Measurements from ENCODE around the gene IP6K3. TPM values are rescaled to one million over a fixed set of nuclear protein-coding genes. Genes with fewer than 3 reads are reported as not detected.

The IP6K3 gene
- polyA plus RNA-seq, 1 experiment, result 0.75 TPM

GRCh38 chr6:33708516-33709204 is 38.0 kb downstream of the IP6K3 start:
- no peak for DNase-seq (ENCODE audit: low read depth)
- POLR2A ChIA-PET, result no interaction called here
- Histone ChIP-seq H3K36me3 (ENCODE audit: control insufficient read depth, insufficient read depth, low read length) (peaks cover 6% of the 10 kb centered on the region), H3K4me3 (ENCODE audit: low read depth, low read length) (no peak overlapping the region), H3K27me3 (ENCODE audit: control insufficient read depth, insufficient read depth, low read length) (no peaks in the 10 kb centered on the region)
- CTCF ChIA-PET, result interaction anchor here (1.7 to 12.9 kb wide), 4 partner anchors 7 to 446 kb away, joined by 6 to 335 read pairs (median 26); partner anchors contain the start of gene BAK1
- no peak for TF ChIP-seq CTCF (IDR thresholded peaks at IDR 0.05; ENCODE audit: insufficient read depth, low read depth, low read length)

GRCh38 chr6:33707771-33708170 is 38.9 kb downstream of the IP6K3 start:
- DNase-seq (ENCODE audit: low read depth), result no peak
- ChIA-PET POLR2A (no interaction called here), CTCF (interaction anchor here (1.7 to 12.9 kb wide), 3 partner anchors 126 to 447 kb away, joined by 6 to 335 read pairs (median 16); partner anchors contain the start of gene BAK1)
- Histone ChIP-seq H3K36me3 (ENCODE audit: control insufficient read depth, insufficient read depth, low read length) (peaks cover 6% of the 10 kb centered on the region), H3K4me3 (ENCODE audit: low read depth, low read length) (no peak overlapping the region), H3K27me3 (ENCODE audit: control insufficient read depth, insufficient read depth, low read length) (no peaks in the 10 kb centered on the region)
- TF ChIP-seq CTCF (IDR thresholded peaks at IDR 0.05; ENCODE audit: insufficient read depth, low read depth, low read length), result no peak

GRCh38 chr6:33705955-33706725 is 40.6 kb downstream of the IP6K3 start:
- Histone ChIP-seq H3K36me3 (ENCODE audit: control insufficient read depth, insufficient read depth, low read length) (peaks cover 6% of the 10 kb centered on the region), H3K27me3 (ENCODE audit: control insufficient read depth, insufficient read depth, low read length) (no peaks in the 10 kb centered on the region), H3K4me3 (ENCODE audit: low read depth, low read length) (no peak overlapping the region)
- ChIA-PET POLR2A (no interaction called here), CTCF (interaction anchor here (0.9 to 12.9 kb wide), 6 partner anchors 12 to 449 kb away, joined by 3 to 335 read pairs (median 7); partner anchors contain the start of gene BAK1)
- no peak for TF ChIP-seq CTCF (IDR thresholded peaks at IDR 0.05; ENCODE audit: insufficient read depth, low read depth, low read length)
- no peak for DNase-seq (ENCODE audit: low read depth)

GRCh38 chr6:33705268-33705885 is 41.3 kb downstream of the IP6K3 start:
- no peak for DNase-seq (ENCODE audit: low read depth)
- Histone ChIP-seq H3K36me3 (ENCODE audit: control insufficient read depth, insufficient read depth, low read length) (peaks cover 6% of the 10 kb centered on the region), H3K4me3 (ENCODE audit: low read depth, low read length) (no peak overlapping the region), H3K27me3 (ENCODE audit: control insufficient read depth, insufficient read depth, low read length) (no peaks in the 10 kb centered on the region)
- CTCF ChIA-PET, result interaction anchor here (0.8 to 12.9 kb wide), 6 partner anchors 11 to 322 kb away, joined by 3 to 335 read pairs (median 4); partner anchors contain the start of gene BAK1
- no peak for TF ChIP-seq CTCF (IDR thresholded peaks at IDR 0.05; ENCODE audit: insufficient read depth, low read depth, low read length)
- POLR2A ChIA-PET, result no interaction called here

Data from BJ (cell line).